ENCODE measurements around the gene TDO2.

The TDO2 gene

DNA sequence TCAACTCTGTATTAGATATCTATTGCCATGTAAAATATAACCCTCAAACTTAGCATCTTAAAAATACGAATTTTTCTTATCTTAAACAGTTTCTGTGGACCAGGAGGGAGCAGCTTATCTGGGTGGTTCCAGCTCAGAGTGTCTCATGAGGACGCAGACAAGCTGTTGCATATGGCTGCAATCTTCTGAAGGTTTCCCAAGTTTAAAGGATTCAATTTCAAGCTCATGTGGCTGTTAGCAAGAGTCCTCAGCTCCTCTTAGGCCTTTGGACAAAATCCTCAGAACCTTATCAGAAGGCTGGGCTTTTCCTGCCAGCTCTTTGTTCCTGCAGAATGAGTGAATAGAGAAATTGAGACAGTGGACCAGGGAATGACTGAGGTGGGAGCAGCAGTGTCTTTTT lies 53.0 kb downstream of the TDO2 start:
- no peak overlapping the region for H3K4me3 ChIP-seq (ENCODE audit: low read depth, low read length)
- DNase-seq (ENCODE audit: low read depth): no peak
- TF ChIP-seq, protein P1, sequence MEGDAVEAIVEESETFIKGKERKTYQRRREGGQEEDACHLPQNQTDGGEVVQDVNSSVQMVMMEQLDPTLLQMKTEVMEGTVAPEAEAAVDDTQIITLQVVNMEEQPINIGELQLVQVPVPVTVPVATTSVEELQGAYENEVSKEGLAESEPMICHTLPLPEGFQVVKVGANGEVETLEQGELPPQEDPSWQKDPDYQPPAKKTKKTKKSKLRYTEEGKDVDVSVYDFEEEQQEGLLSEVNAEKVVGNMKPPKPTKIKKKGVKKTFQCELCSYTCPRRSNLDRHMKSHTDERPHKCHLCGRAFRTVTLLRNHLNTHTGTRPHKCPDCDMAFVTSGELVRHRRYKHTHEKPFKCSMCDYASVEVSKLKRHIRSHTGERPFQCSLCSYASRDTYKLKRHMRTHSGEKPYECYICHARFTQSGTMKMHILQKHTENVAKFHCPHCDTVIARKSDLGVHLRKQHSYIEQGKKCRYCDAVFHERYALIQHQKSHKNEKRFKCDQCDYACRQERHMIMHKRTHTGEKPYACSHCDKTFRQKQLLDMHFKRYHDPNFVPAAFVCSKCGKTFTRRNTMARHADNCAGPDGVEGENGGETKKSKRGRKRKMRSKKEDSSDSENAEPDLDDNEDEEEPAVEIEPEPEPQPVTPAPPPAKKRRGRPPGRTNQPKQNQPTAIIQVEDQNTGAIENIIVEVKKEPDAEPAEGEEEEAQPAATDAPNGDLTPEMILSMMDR (IDR thresholded peaks at IDR 0.05; ENCODE audit: low read depth, low read length, missing control alignments): no peak

DNA sequence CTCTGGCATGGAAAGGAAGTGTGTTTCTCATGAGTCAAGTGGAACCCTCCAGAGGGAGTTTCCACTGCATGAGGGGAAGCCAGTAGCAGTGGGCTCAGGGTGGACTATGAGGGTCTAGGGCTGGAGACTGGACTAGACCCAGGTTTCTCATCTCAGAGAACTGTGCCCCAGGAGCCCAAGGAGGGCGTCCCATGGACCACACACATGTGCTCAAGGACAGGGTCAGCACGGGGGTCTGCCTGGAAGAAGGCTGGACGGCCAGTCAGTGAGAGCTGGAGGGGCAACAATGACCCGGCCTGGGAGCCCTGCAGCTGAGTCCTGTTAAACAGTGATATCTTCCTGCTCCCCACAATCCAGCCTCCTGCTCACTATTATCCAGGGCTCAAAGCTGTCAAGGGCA lies 55.9 kb downstream of the TDO2 start:
- TF ChIP-seq, protein P1 (IDR thresholded peaks at IDR 0.05; ENCODE audit: low read depth, low read length, missing control alignments): no peak
- DNase-seq (ENCODE audit: low read depth): no peak
- no peak overlapping the region for H3K4me3 ChIP-seq (ENCODE audit: low read depth, low read length)

DNA sequence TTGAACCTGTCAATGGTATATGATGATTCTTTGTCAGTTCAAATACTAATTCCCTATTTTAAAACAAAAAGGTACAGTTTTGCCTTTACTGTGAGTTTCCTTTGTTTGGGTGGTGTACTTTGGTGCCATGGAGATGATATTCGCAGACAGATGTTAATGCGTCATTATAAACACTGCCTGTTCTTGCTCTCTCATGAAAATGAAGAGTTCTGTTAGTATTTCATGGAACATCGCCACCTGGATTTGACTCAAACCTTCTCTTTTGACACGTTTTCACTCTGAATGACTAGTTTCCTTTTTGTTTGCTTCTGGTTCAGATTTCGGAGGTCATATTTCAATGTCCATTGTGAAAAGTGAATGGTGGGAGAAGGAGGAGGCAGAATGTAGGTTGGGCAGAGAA lies 57.0 kb downstream of the TDO2 start:
- DNase-seq (ENCODE audit: low read depth): no peak
- H3K4me3 ChIP-seq (ENCODE audit: low read depth, low read length): no peak overlapping the region
- TF ChIP-seq, protein P1 (IDR thresholded peaks at IDR 0.05; ENCODE audit: low read depth, low read length, missing control alignments): no peak

DNA sequence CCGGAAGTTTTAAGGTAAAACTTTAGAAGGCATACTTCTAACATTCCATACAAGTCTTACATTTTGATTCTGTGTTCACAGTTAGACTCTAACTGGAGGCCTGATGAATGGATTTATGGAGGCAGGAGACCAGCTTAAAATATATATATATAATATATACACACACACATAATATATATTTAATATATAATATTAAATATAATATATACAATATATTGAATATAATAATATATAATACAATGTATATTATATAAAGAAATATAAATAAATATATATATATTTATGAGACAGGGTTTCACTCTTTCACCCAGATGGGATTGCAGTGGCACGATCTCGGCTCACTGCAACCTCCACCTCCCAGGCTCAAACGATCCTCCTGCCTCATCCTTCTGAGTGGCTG lies 58.1 kb downstream of the TDO2 start:
- no peak overlapping the region for H3K4me3 ChIP-seq (ENCODE audit: low read depth, low read length)
- DNase-seq (ENCODE audit: low read depth): no peak
- TF ChIP-seq, protein P1 (IDR thresholded peaks at IDR 0.05; ENCODE audit: low read depth, low read length, missing control alignments): no peak

DNA sequence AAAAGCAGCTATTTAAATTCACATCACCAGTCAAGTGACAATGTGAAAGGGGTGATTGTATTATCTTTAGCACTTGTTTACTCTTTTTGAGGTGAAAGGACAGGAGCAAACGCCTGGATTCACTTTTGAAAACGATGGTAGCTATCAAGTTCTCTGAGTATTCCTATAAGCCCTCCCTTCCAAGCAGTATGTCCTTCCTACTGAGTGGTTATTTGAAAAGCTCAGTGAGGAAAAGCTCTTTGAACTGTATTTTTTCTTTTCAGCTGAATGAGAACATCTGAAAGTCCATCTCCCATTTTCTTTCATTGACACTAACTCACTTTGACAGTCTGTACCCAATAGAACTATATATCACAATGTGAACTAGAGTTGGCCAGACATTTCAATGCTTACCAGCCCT lies 59.3 kb downstream of the TDO2 start:
- TF ChIP-seq, protein P1 (IDR thresholded peaks at IDR 0.05; ENCODE audit: low read depth, low read length, missing control alignments): no peak
- no peak for DNase-seq (ENCODE audit: low read depth)
- H3K4me3 ChIP-seq (ENCODE audit: low read depth, low read length): no peak overlapping the region

DNA sequence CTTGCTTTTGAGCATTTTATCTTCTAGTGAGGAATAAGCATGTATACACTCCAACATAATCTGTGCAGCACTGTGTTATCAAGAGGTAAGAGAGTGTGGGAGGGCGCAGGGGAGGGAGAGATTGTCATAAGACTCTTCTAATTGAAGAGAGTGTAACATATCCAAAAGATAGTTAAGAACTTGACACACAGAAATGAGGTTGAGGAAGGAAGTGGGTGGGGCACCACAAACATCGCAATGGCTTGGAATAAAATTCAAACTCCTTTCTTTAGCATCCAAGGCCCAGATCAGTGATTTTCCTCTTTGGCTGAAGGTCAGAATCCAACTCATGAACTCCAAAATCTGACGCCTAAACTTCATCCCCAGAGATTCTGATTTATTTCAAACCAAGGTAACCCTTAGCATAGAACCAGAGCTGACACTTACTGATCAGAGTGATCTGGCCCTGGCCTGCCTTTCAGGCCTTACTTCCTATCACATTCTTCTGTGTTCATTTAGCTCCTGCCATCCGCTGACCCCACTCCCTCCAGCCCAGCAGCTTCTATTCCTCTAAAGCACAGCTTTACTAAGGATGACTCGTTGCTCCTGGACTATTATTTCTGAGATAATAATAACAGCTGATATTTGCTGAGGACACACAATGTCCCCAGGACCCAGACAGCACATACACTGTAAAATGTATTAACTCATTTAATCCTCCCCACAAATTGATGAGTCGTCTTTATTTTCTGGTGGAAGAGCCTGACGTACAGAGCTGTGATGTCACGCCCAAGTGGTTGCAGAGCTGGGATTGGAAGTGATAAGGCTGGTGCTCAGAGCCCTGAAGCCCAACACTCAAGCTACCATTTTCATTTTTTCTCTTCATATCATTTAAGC lies 60.8 kb downstream of the TDO2 start:
- TF ChIP-seq, protein P1 (IDR thresholded peaks at IDR 0.05; ENCODE audit: low read depth, low read length, missing control alignments): no peak
- no peak overlapping the region for H3K4me3 ChIP-seq (ENCODE audit: low read depth, low read length)
- no peak for DNase-seq (ENCODE audit: low read depth)

DNA sequence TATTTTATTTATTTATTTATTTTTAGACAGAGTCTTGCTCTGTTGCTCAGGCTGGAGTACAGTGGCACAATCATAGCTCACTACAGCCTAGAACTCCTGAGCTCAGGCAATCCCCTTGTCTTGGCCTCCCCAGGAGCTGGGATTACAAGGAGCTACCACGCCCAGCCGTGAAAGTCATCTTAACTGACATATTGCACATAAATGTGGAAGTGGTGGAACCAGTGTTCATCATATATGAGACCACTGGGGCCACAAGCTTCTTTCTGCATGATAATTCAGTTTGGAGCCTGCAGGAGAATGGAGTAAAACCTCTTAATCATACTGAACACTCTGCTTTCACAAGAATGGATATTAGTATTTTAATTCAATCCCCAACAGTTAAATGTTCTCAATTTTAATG lies 62.7 kb downstream of the TDO2 start:
- TF ChIP-seq, protein P1 (IDR thresholded peaks at IDR 0.05; ENCODE audit: low read depth, low read length, missing control alignments): no peak
- no peak for DNase-seq (ENCODE audit: low read depth)
- H3K4me3 ChIP-seq (ENCODE audit: low read depth, low read length): no peak overlapping the region

All from GM12864 (cell line).